MM.1S (cell line): ENCODE data around the gene USP6NL.

Experiments
- EZH2phosphoT487 ChIP-seq: fragments of 300-600 bp; sonication (generic); IDR thresholded peaks from 2 replicates; pipeline ENCODE4 v1.6.1; 2018; ENCODE audit warnings: antibody characterized with exemption, low read length
- TF ChIP-seq, protein P1 (sequence below): fragments of 300-600 bp; sonication (generic); IDR thresholded peaks from 2 replicates; pipeline ENCODE4 v1.5.1; 2016; ENCODE audit warnings: antibody characterized with exemption, low read length, mixed read lengths

DNA sequence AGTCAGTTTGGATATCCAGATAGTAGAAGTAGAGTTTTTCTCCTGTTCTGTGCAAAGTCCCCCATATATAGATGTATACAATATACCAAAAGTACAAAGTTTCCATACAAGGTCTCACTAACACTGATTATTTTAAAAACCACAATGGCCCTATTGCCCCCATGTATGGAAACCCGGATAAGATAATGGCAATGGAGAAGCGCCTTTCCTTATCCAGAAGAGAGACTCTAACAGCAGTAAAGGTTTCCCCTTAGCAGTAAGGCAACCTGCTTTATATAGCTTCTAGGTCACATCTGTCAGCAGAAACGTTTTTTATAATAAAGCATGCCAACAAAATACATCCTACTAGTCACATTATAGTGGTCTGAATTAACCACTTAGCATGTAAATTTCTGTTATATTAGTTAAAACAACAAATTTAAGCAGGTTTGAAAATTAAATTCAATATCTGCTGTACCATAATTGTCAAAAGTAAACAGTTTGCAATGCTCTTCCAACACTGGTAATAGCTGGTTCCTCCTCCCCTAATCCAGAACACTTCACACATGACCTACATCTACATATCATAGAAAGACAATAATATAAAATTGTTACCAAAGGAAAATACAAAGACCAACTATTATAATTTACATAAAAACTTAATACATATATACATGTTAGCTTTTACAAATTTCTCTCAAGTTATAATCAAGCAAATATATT is 22.4 kb downstream of the USP6NL start:
- TF ChIP-seq, protein P1, sequence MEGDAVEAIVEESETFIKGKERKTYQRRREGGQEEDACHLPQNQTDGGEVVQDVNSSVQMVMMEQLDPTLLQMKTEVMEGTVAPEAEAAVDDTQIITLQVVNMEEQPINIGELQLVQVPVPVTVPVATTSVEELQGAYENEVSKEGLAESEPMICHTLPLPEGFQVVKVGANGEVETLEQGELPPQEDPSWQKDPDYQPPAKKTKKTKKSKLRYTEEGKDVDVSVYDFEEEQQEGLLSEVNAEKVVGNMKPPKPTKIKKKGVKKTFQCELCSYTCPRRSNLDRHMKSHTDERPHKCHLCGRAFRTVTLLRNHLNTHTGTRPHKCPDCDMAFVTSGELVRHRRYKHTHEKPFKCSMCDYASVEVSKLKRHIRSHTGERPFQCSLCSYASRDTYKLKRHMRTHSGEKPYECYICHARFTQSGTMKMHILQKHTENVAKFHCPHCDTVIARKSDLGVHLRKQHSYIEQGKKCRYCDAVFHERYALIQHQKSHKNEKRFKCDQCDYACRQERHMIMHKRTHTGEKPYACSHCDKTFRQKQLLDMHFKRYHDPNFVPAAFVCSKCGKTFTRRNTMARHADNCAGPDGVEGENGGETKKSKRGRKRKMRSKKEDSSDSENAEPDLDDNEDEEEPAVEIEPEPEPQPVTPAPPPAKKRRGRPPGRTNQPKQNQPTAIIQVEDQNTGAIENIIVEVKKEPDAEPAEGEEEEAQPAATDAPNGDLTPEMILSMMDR, result no peak
- no peak for TF ChIP-seq EZH2phosphoT487
